ENCODE measurements around the gene UBAC2. TPM values are rescaled to one million over a fixed set of nuclear protein-coding genes. Genes with fewer than 3 reads are reported as not detected.

UBAC2 gene
- total RNA-seq, 4 donors from 2014 or later, result 51.0 to 71.5 (median 61.1) TPM

DNA sequence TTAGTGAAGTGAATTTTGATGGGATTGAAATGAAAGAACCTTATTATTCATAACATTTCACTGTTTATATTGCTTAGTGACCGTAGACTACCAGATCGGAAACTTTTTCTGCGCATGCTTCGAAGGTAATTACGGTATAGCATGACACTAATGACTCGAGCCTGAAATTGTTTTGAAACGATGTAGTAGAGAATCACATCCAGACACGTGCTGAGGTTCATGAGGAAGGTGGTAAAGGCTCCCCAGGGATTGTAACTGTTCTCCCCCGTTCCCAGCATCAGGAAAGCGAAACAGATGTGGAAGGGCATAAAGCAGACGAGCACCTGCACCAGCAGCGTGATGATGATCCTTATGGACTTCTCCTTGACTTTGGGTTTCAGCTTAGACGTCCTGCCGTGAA lies 54.2 kb downstream of the UBAC2 start:
- in situ Hi-C loops (cut with MboI; ENCODE audit: low sequenced_read_pairs in 4 of 4) (loop anchor here in 1 of 4 donors (25.0 kb wide), 1 partner anchor 182 kb away; no protein-coding TSS in a partner anchor), intact Hi-C loops (cut with DNase I; ENCODE audit: low total_unique reads) (loop anchor here (5.0 kb wide), 1 partner anchor 33 kb away; no protein-coding TSS in a partner anchor)
- DNase-seq, result no peak
- no peak for ATAC-seq
- TF ChIP-seq, protein P1, sequence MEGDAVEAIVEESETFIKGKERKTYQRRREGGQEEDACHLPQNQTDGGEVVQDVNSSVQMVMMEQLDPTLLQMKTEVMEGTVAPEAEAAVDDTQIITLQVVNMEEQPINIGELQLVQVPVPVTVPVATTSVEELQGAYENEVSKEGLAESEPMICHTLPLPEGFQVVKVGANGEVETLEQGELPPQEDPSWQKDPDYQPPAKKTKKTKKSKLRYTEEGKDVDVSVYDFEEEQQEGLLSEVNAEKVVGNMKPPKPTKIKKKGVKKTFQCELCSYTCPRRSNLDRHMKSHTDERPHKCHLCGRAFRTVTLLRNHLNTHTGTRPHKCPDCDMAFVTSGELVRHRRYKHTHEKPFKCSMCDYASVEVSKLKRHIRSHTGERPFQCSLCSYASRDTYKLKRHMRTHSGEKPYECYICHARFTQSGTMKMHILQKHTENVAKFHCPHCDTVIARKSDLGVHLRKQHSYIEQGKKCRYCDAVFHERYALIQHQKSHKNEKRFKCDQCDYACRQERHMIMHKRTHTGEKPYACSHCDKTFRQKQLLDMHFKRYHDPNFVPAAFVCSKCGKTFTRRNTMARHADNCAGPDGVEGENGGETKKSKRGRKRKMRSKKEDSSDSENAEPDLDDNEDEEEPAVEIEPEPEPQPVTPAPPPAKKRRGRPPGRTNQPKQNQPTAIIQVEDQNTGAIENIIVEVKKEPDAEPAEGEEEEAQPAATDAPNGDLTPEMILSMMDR (IDR thresholded peaks at IDR 0.05 in 4 of 5, conservative IDR thresholded peaks at IDR 0.05 in 1 of 5), result no peak
- TF ChIP-seq POLR2A (IDR thresholded peaks at IDR 0.05), result no peak
- H3K27me3 ChIP-seq, result no peaks in the 10 kb centered on the region
- H3K36me3 ChIP-seq, result no peaks in the 10 kb centered on the region
- H3K4me1 ChIP-seq, result peaks cover 25 to 31% of the 10 kb centered on the region in 2 donors
- no peak overlapping the region for H3K4me3 ChIP-seq
- H3K9me3 ChIP-seq, result no peaks in the 10 kb centered on the region
- H3K27ac ChIP-seq, result no peak overlapping the region

DNA sequence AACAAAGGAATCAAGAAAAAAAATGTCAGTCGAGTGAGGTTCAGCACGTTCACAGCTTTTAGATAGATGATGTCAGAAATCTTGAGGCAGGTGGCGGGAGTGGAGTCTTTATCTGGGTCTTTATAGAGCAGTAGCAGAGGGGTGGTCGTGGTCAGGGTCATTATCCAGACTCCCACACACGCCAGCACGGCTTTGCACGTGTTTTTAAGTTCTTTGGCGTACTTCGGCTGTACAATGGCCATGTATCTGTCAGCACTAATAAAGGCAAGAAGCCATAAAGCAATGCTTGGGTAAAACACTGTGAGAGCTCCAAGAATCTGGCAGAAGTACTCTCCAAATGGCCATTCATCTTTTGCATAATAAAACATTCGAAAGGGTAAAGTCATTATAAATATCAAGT lies 54.6 kb downstream of the UBAC2 start:
- intact Hi-C loops (cut with DNase I; ENCODE audit: low total_unique reads), result loop anchor here (5.0 kb wide), 1 partner anchor 33 kb away; no protein-coding TSS in a partner anchor
- no peak for TF ChIP-seq POLR2A (IDR thresholded peaks at IDR 0.05)
- TF ChIP-seq, protein P1 (IDR thresholded peaks at IDR 0.05 in 4 of 5, conservative IDR thresholded peaks at IDR 0.05 in 1 of 5), result no peak
- no peak for DNase-seq
- peak overlapping the region in 1 of 4 donors; percentile 31 for H3K27ac ChIP-seq
- peaks cover 25 to 35% of the 10 kb centered on the region in 2 donors for H3K4me1 ChIP-seq
- no peaks in the 10 kb centered on the region for H3K27me3 ChIP-seq
- H3K4me3 ChIP-seq, result no peak overlapping the region
- H3K9me3 ChIP-seq, result no peaks in the 10 kb centered on the region
- no peak for ATAC-seq
- in situ Hi-C loops (cut with MboI; ENCODE audit: low sequenced_read_pairs in 4 of 4), result loop anchor here in 1 of 4 donors (25.0 kb wide), 1 partner anchor 182 kb away; no protein-coding TSS in a partner anchor
- H3K36me3 ChIP-seq, result no peaks in the 10 kb centered on the region

DNA sequence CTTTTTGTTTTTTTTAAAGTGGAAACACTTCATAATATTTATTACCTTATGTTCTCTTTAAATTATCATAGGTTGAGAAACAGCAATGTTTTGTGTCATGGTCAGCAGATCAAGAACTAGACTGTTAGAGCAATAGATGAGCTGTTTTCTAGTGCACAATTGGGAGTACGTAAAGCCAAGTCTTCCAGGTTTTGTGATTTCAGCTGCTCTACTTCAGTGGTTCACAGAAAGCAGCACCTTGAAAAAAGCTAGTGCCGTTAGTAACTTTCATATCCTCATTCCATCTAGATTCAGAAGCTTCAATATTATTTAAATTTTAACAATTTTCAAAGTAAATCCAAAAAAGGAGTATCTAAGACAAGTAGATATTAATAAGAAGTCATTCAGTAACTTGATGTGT lies 55.6 kb downstream of the UBAC2 start:
- intact Hi-C loops (cut with DNase I; ENCODE audit: low total_unique reads) (loop anchor here (5.0 kb wide), 1 partner anchor 34 kb away; no protein-coding TSS in a partner anchor), in situ Hi-C loops (cut with MboI; ENCODE audit: low sequenced_read_pairs in 4 of 4) (loop anchor here in 1 of 4 donors (25.0 kb wide), 1 partner anchor 181 kb away; no protein-coding TSS in a partner anchor)
- H3K4me1 ChIP-seq, result peaks cover 25 to 37% of the 10 kb centered on the region in 2 donors
- H3K36me3 ChIP-seq, result no peaks in the 10 kb centered on the region
- H3K27ac ChIP-seq, result peak overlapping the region; percentile 9 to 54 (median 36)
- ATAC-seq, result no peak
- TF ChIP-seq, protein P1 (IDR thresholded peaks at IDR 0.05 in 4 of 5, conservative IDR thresholded peaks at IDR 0.05 in 1 of 5), result no peak
- no peak for TF ChIP-seq POLR2A (IDR thresholded peaks at IDR 0.05)
- no peaks in the 10 kb centered on the region for H3K9me3 ChIP-seq
- no peak overlapping the region for H3K4me3 ChIP-seq
- no peak for DNase-seq
- no peaks in the 10 kb centered on the region for H3K27me3 ChIP-seq

DNA sequence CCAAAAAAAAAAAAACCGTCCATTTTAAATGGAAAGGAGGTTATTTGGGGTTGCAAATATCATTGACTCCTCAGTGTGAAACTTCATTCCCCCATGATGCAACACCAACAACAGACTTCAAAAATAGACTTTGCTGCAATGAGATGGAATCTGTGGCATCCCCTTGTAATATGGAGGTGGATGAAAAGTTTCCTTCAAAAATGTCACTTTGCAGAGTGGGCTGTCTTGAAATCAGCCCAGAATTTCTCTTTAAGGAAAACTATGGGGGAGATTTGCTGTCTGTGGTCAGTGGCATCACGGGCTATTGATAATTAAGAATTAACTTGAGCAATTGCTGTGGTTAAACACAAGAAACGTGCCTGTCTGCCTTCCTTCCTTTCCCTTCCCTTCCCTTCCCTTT lies 56.1 kb downstream of the UBAC2 start:
- H3K4me3 ChIP-seq, result no peak overlapping the region
- DNase-seq (no peak), ATAC-seq (peak; percentile 62 to 92)
- peaks cover 25 to 37% of the 10 kb centered on the region in 2 donors for H3K4me1 ChIP-seq
- TF ChIP-seq, protein P1 (IDR thresholded peaks at IDR 0.05 in 4 of 5, conservative IDR thresholded peaks at IDR 0.05 in 1 of 5), result no peak
- no peak for TF ChIP-seq POLR2A (IDR thresholded peaks at IDR 0.05)
- no peaks in the 10 kb centered on the region for H3K36me3 ChIP-seq
- in situ Hi-C loops (cut with MboI; ENCODE audit: low sequenced_read_pairs in 4 of 4) (loop anchor here in 1 of 4 donors (25.0 kb wide), 1 partner anchor 181 kb away; no protein-coding TSS in a partner anchor), intact Hi-C loops (cut with DNase I; ENCODE audit: low total_unique reads) (loop anchor here (5.0 kb wide), 1 partner anchor 34 kb away; no protein-coding TSS in a partner anchor)
- H3K9me3 ChIP-seq, result no peaks in the 10 kb centered on the region
- H3K27me3 ChIP-seq, result no peaks in the 10 kb centered on the region
- H3K27ac ChIP-seq, result peak overlapping the region in 3 of 4 donors; percentile 31 to 54 (median 42)
